GM06990 (cell line): Measurements from ENCODE around the gene NEB.

Source experiments
- DNase-seq: peaks from one replicate; pipeline ENCODE4 v3.0.0-alpha.2; 2011; ENCODE audit not compliant: insufficient read length; ENCODE audit errors: extremely low read depth
- H3K27me3 ChIP-seq: replicated peaks from 2 replicates; pipeline ENCODE4 v1.6.0; 2011; ENCODE audit warnings: low read length; ENCODE audit not compliant: control insufficient read depth, insufficient read depth
- H3K36me3 ChIP-seq: 2 replicates; pipeline ENCODE4 v1.5.1; 2011; ENCODE audit warnings: low read length; ENCODE audit not compliant: control insufficient read depth, insufficient read depth
- H3K4me3 ChIP-seq: replicated peaks from 2 replicates; pipeline ENCODE4 v1.5.1; 2011; ENCODE audit warnings: low read depth, mild to moderate bottlenecking, control low read depth, low read length
- CTCF ChIP-seq: IDR thresholded peaks from 2 replicates; pipeline ENCODE4 v1.5.1; 2011; ENCODE audit warnings: low read length, control low read depth, mild to moderate bottlenecking, inconsistent platforms; ENCODE audit not compliant: insufficient read depth, poor library complexity, severe bottlenecking

NEB gene

DNA sequence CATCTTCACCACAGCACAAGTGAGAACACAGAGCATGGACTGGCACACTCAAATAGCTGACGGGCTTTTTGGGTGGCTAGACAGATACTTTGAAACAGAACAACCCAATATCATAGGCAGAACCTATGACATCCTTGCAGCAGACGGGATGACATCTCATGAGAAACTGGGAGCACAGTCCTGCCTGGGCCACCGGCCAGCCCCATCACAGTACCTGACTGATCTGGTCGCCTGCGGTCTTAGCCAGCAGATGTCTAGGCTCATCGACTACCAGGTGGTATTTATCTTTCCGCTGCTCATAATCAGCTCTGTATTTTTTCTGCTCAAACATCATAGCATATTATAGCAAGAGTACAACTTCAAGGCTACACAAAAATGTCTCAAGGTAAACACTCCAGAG lies 200.3 kb downstream of the NEB start:
- Histone ChIP-seq H3K4me3 (no peak overlapping the region), H3K36me3 (no peaks in the 10 kb centered on the region), H3K27me3 (no peaks in the 10 kb centered on the region)
- DNase-seq, result no peak
- TF ChIP-seq CTCF, result no peak

GRCh38 chr2:151533127-151533526 lies 201.1 kb downstream of the NEB start:
- Histone ChIP-seq H3K27me3 (no peaks in the 10 kb centered on the region), H3K36me3 (no peaks in the 10 kb centered on the region), H3K4me3 (no peak overlapping the region)
- TF ChIP-seq CTCF, result no peak
- DNase-seq, result no peak

- Histone ChIP-seq H3K27me3 (no peaks in the 10 kb centered on the region), H3K4me3 (no peak overlapping the region), H3K36me3 (no peaks in the 10 kb centered on the region)
- no peak for DNase-seq
- TF ChIP-seq CTCF, result no peak
Measured at GRCh38 chr2:151526572-151527090, 207.6 kb downstream of the NEB start.

- H3K27me3 ChIP-seq, result no peaks in the 10 kb centered on the region
- no peaks in the 10 kb centered on the region for H3K36me3 ChIP-seq
- TF ChIP-seq CTCF, result no peak
- no peak overlapping the region for H3K4me3 ChIP-seq
- no peak for DNase-seq
Measured at GRCh38 chr2:151525821-151526373, 208.4 kb downstream of the NEB start.

DNA sequence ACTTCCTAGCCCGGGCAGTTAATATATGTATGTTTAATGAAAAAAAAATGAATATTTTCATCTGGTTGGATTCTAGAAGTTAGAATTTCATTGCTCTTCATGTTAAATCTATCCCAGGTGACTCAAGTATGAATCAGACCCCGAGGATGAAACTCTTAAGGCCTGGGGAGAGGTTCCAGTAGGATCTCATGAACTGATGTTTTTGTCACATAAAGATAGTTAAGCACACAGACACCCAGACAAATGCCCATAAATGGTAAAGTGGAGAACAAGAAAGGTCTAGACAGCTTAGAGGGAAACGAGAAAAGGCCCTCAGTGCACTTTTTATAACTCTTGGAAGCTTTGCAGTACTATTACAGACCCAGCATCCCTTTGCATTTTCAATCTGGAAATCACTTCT lies 210.4 kb downstream of the NEB start:
- no peak for DNase-seq
- no peak for TF ChIP-seq CTCF
- no peaks in the 10 kb centered on the region for H3K36me3 ChIP-seq

DNA sequence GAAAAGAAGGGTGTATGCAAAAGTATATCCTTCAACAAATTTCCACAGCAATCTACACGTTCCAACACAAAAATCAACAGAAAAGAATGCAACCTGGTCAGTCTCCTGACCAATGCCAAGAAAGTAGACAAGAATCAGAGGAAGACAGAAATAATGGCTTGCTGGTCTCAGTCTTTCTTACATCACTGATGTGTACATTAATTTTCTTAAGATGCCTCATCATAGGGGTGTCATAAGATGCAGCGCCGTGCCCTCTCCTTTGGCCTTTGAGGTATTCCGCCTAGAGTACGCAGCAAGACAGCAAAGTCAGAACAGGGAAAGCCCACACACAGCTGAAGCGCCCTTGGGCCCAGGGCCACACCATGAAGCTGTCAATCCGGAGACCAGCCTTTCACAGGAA lies 211.7 kb downstream of the NEB start:
- H3K4me3 ChIP-seq, result no peak overlapping the region
- no peaks in the 10 kb centered on the region for H3K36me3 ChIP-seq
- no peak for TF ChIP-seq CTCF
- DNase-seq, result no peak
- no peaks in the 10 kb centered on the region for H3K27me3 ChIP-seq

More for the DNA sequence above, 210.4 kb downstream of the NEB start:
- Histone ChIP-seq H3K27me3 (no peaks in the 10 kb centered on the region), H3K4me3 (no peak overlapping the region)
